ENCODE measurements around the gene MYH14. TPM values are rescaled to one million over a fixed set of nuclear protein-coding genes. Genes with fewer than 3 reads are reported as not detected.
A peak's percentile ranks its signal among the peaks of the same experiment; 100 is the strongest.

Gene MYH14
- total and polyA plus RNA-seq, 2 of the 13 experiments (the other 11 are each of a cell fraction or from before 2014, with no cell fraction given), result 5.5 to 5.8 TPM

GRCh38 chr19:50275577-50276368, 72.4 kb downstream of the MYH14 start (continued):
- no peak for TF ChIP-seq HBP1 (CRISPR knock-in tag; IDR thresholded peaks at IDR 0.05; ENCODE audit: low read depth)
- TF ChIP-seq FIP1L1 (IDR thresholded peaks at IDR 0.05; ENCODE audit: borderline replicate concordance, insufficient read depth, low read depth, low read length), result no peak
- TF ChIP-seq NONO (IDR thresholded peaks at IDR 0.05), result no peak
- no peak for TF ChIP-seq NONO (CRISPR knock-in tag; conservative IDR thresholded peaks at IDR 0.05)
- no peak for TF ChIP-seq ZNF713 (CRISPR knock-in tag; IDR thresholded peaks at IDR 0.05)
- TF ChIP-seq ZNF362 (CRISPR knock-in tag; IDR thresholded peaks at IDR 0.05; ENCODE audit: borderline replicate concordance), result no peak
- TF ChIP-seq ZNF562 (CRISPR knock-in tag; IDR thresholded peaks at IDR 0.05; ENCODE audit: borderline replicate concordance), result no peak
- TF ChIP-seq ATF3 (CRISPR knock-in tag; IDR thresholded peaks at IDR 0.05), result no peak
- no peak for TF ChIP-seq ZBTB46 (CRISPR knock-in tag; IDR thresholded peaks at IDR 0.05; ENCODE audit: borderline replicate concordance)
- TF ChIP-seq BRD4 (CRISPR knock-in tag; IDR thresholded peaks at IDR 0.05), result no peak
- peak; percentile 68; the same call in 1 of the 2 replicates for TF ChIP-seq ZNF800 (CRISPR knock-in tag; IDR thresholded peaks at IDR 0.05)
- no peak for TF ChIP-seq SRY (CRISPR knock-in tag; IDR thresholded peaks at IDR 0.05)
- TF ChIP-seq ZNF446 (CRISPR knock-in tag; IDR thresholded peaks at IDR 0.05), result no peak
- no peak for TF ChIP-seq TBX3 (IDR thresholded peaks at IDR 0.05; ENCODE audit: borderline replicate concordance)
- no peak for TF ChIP-seq ZNF749 (CRISPR knock-in tag; IDR thresholded peaks at IDR 0.05; ENCODE audit: borderline replicate concordance)
- no peak for TF ChIP-seq ZHX1 (CRISPR knock-in tag; IDR thresholded peaks at IDR 0.05; ENCODE audit: low read depth)
